GM12878 (cell line): ENCODE results near the gene IRF4. TPM values are rescaled to one million over a fixed set of nuclear protein-coding genes. Genes with fewer than 3 reads are reported as not detected.
A peak's percentile ranks its signal among the peaks of the same experiment; 100 is the strongest.

ENCODE experiments used
- ATAC-seq: fragments of 200-7000 bp; cut with Tn5 transposase; 3 replicates; pipeline ENCODE4 v1.9.1; 2020; ENCODE audit warnings: mild to moderate bottlenecking, moderate library complexity
- BruUV-seq: library from RNA; stranded (reverse); fragments of 400-500 nt; replicated peaks from 2 replicates; lab custom pipeline; 2021; lab: Mats Ljungman, UMichigan
- CTCF ChIA-PET: fragments of 300-600 bp; sonication (Branson Sonifier 250); formaldehyde crosslinking; extraction: SDS; loops from one replicate; lab custom pipeline; 2021; ENCODE audit warnings: inconsistent platforms; lab: Yijun Ruan, JAX
- POLR2A ChIA-PET: fragments of 350-600 bp; formaldehyde crosslinking; extraction: SDS; loops from one replicate; lab custom pipeline; 2021; ENCODE audit warnings: inconsistent platforms; lab: Charles Lee
- RAD21 ChIA-PET: fragments of 300-600 bp; sonication (Branson Sonifier 250); formaldehyde crosslinking; loops from one replicate; lab custom pipeline; 2023; ENCODE audit warnings: antibody characterized with exemption; ENCODE audit not compliant: unreplicated experiment; lab: Charles Lee
- SMC1A ChIA-PET: fragments of 300-600 bp; sonication (Branson Sonifier 250); formaldehyde crosslinking; loops from one replicate; lab custom pipeline; 2023; ENCODE audit not compliant: unreplicated experiment, uncharacterized antibody; lab: Charles Lee
- DNase-seq: peaks from one replicate; pipeline ENCODE4 v3.0.0-alpha.2; 2011; ENCODE audit warnings: low read depth, low spot score
- FAIRE-seq: peaks from 3 replicates; lab custom pipeline; 2011; peaks lifted over from hg19 to GRCh38; lab: Jason Lieb, UNC
- H2AFZ ChIP-seq: 2 replicates; pipeline ENCODE4 v1.6.0; 2011; ENCODE audit warnings: low read depth, low read length, control low read depth; ENCODE audit not compliant: control insufficient read depth
- H3K27ac ChIP-seq: 2 replicates; pipeline ENCODE4 v1.5.1; 2011; ENCODE audit warnings: control low read depth; ENCODE audit not compliant: control insufficient read depth, insufficient read depth
- H3K27me3 ChIP-seq, 2 experiments: replicated peaks in 1 of 2; 2 replicates each; pipeline versions ENCODE4 v1.6.0 to v1.6.1; 2011; ENCODE audit warnings: low read length in 1 of 2; ENCODE audit not compliant: control insufficient read depth in 2 of 2, insufficient read depth in 2 of 2
- H3K36me3 ChIP-seq, 2 experiments: 2 replicates each; pipeline ENCODE4 v1.5.1; 2011; ENCODE audit warnings: low read length in 1 of 2; ENCODE audit not compliant: control insufficient read depth in 2 of 2, insufficient read depth in 2 of 2
- H3K4me1 ChIP-seq: 2 replicates; pipeline ENCODE4 v1.6.1; 2011; ENCODE audit warnings: mild to moderate bottlenecking, low read length, moderate library complexity, mixed read lengths; ENCODE audit not compliant: control insufficient read depth, insufficient read depth
- H3K4me2 ChIP-seq: 2 replicates; pipeline ENCODE4 v1.6.0; 2011; ENCODE audit warnings: control low read depth; ENCODE audit not compliant: control insufficient read depth, insufficient read depth
- H3K4me3 ChIP-seq: fragments of 200-600 bp; sonication (generic); 2 replicates; pipeline ENCODE4 v1.5.1; 2016
- H3K79me2 ChIP-seq: 2 replicates; pipeline ENCODE4 v1.6.0; 2011; ENCODE audit warnings: low read length; ENCODE audit not compliant: control insufficient read depth, insufficient read depth
- H3K9ac ChIP-seq: 2 replicates; pipeline ENCODE4 v1.8.0; 2011; ENCODE audit warnings: low read length, control low read depth, mixed read lengths; ENCODE audit not compliant: control insufficient read depth, insufficient read depth
- H3K9me3 ChIP-seq: replicated peaks from 3 replicates; pipeline ENCODE4 v1.5.1; 2011; ENCODE audit warnings: mild to moderate bottlenecking, low read length; ENCODE audit not compliant: control insufficient read depth, insufficient read depth
- H4K20me1 ChIP-seq: 2 replicates; pipeline ENCODE4 v1.6.0; 2011; ENCODE audit not compliant: control insufficient read depth, insufficient read depth
- ATF2 ChIP-seq: IDR thresholded peaks from 2 replicates; pipeline ENCODE4 v1.6.1; 2012; ENCODE audit warnings: low read length, inconsistent platforms
- IKZF1 ChIP-seq: fragments of 450-650 bp; conservative IDR thresholded peaks from 2 replicates; pipeline ENCODE4 v1.6.1; 2017; ENCODE audit warnings: antibody characterized with exemption, mild to moderate bottlenecking
- IRF4 ChIP-seq: IDR thresholded peaks from 2 replicates; pipeline ENCODE4 v1.6.1; 2011; ENCODE audit warnings: low read depth, low read length
- NFIC ChIP-seq: IDR thresholded peaks from 2 replicates; pipeline ENCODE4 v1.6.1; 2012; ENCODE audit warnings: low read depth, mild to moderate bottlenecking, inconsistent platforms, low read length, moderate library complexity
- RUNX3 ChIP-seq: IDR thresholded peaks from 2 replicates; pipeline ENCODE4 v1.6.1; 2012; ENCODE audit warnings: low read length, inconsistent platforms
- SMC3 ChIP-seq: IDR thresholded peaks from 2 replicates; pipeline ENCODE4 v1.6.1; 2011; ENCODE audit warnings: low read length, improper control_type of control experiment, borderline replicate concordance
- ZNF622 ChIP-seq: fragments of 450-650 bp; IDR thresholded peaks from 2 replicates; pipeline ENCODE4 v1.6.1; 2017; ENCODE audit warnings: mild to moderate bottlenecking, inconsistent platforms
- WGBS: methylation state at CpG from one replicate; pipeline ENCODE4 v1.1.6; 2016; ENCODE audit warnings: low lambda C conversion rate; ENCODE audit not compliant: insufficient replicate concordance, insufficient coverage; ENCODE audit errors: missing lambda C conversion rate; 5-methylcytosine and 5-hydroxymethylcytosine counted together
- in situ Hi-C: fragments of 300-500 bp; cut with MboI; formaldehyde crosslinking; loops from 9 replicates; pipeline ENCODE4 v1.14.3; 2018; ENCODE audit warnings: mixed read lengths
- intact Hi-C: fragments of 100-400 bp; cut with micrococcal nuclease; formaldehyde crosslinking; loops from one replicate; pipeline ENCODE4 v1.14.2; 2022; ENCODE audit not compliant: unreplicated experiment
- polyA plus RNA-seq, 11 experiments: library from polyadenylated mRNA; depleted of rRNA in 4 of 11; unstranded in 6 of 11; stranded (reverse) in 5 of 11; fragments of >200 nt; fragmentation: Nextera tagmentation in 4 of 11; fragmentation: Illumina TruSeq in 1 of 11; extraction: Ambion mirVana in 4 of 11; extraction: Trizol in 1 of 11; gene quantifications; 1 replicate in 1 of 11; 2 replicates in 10 of 11; pipeline versions ENCODE4 v1.2.1 to v1.2.3, GENCODE V29; 2011 to 2016; ENCODE audit warnings: inconsistent platforms in 2 of 11, missing spikeins in 2 of 11, low read depth in 1 of 11
- total RNA-seq, 4 experiments: library from RNA; depleted of rRNA in 3 of 4; stranded (reverse); fragments of >200 nt in 3 of 4; fragmentation: Illumina TruSeq in 1 of 4; extraction: Trizol in 1 of 4; gene quantifications; 2 replicates each; pipeline versions ENCODE4 v1.2.1 to v1.2.3, GENCODE V29; 2013 to 2021
- TF ChIP-seq, protein P1 (sequence below): fragments of 450-650 bp; IDR thresholded peaks from 2 replicates; pipeline ENCODE4 v1.6.1; 2018; ENCODE audit warnings: mild to moderate bottlenecking, low read depth, moderate library complexity; ENCODE audit not compliant: partially characterized antibody
- TF ChIP-seq, protein P2 (sequence below): fragments of 450-650 bp; formaldehyde crosslinking; IDR thresholded peaks from 2 replicates; pipeline ENCODE4 v1.5.0; 2022; ENCODE audit warnings: mild to moderate bottlenecking, missing genetic modification characterization

The IRF4 gene
- total and polyA plus RNA-seq, 10 of the 15 experiments (the other 5 are each of a cell fraction or from before 2014, with no cell fraction given): 50.0 to 495 (median 257) TPM

DNA sequence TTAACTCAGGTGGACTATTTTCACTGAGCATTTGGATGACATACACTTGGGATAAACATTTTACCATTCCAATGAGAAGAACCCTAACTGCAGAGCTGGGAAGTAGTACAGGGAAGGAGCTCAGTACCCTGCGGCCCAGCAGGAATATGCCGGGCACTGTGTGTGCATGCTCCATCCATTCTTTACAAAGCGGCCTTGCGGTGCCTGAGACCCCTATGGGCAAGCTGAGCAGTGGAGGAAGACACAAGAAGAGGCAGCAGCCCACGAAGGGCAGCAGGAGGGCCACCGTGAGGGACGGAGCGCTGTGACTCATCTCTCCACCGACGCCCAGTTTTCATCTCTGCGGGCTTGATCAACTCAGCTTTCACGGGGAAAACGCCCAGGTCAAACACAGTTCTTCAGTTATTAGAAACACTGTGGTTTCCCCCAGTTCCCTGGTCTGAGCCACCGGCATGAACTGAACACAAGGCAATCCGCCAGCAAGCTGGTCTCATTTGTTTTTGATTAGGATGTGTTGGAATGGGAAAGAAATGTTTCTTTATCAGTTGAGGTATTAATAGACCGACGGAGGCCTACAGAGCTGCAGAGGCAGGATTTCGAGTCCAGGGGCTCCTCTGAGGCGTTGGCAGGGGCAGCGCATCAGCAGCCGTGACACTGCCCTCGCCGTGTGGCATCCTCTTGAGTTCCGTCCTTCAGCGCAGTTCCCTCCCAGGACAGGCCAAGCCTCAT is 44.9 kb downstream of the IRF4 start:
- peak; percentile 39; the same call in 1 of the 2 replicates for TF ChIP-seq RUNX3
- TF ChIP-seq ATF2: no peak
- no peak for TF ChIP-seq IKZF1
- TF ChIP-seq IRF4: no peak
- POLR2A ChIA-PET: no interaction called here
- ATAC-seq (no peak), DNase-seq (no peak), FAIRE-seq (no peak)
- no TSS peak for BruUV-seq
- CTCF ChIA-PET: no interaction called here
- no peaks in the 10 kb centered on the region for H3K9me3 ChIP-seq
- WGBS: 57% methylated on average over 25 of the region's 25 CpGs
- SMC1A ChIA-PET: interaction anchor here (0.9 kb wide), 1 partner anchor 38 kb away, joined by 3 read pairs; no protein-coding TSS in a partner anchor
- no peaks in the 10 kb centered on the region for H4K20me1 ChIP-seq
- no peak overlapping the region for H3K9ac ChIP-seq
- no peak overlapping the region for H3K4me2 ChIP-seq
- RAD21 ChIA-PET: no interaction called here
- H3K27me3 ChIP-seq: no peaks in the 10 kb centered on the region
- H3K79me2 ChIP-seq: no peaks in the 10 kb centered on the region
- no peak overlapping the region for H2AFZ ChIP-seq
- intact Hi-C loops: no loop called here
- in situ Hi-C loops: no loop called here
- H3K36me3 ChIP-seq: no peaks in the 10 kb centered on the region
- H3K27ac ChIP-seq: no peak overlapping the region
- no peak overlapping the region for H3K4me3 ChIP-seq
- peaks cover 25% of the 10 kb centered on the region for H3K4me1 ChIP-seq

GRCh38 chr6:437037-437392 is 45.5 kb downstream of the IRF4 start:
- H3K27me3 ChIP-seq: no peaks in the 10 kb centered on the region
- FAIRE-seq (no peak), ATAC-seq (no peak), DNase-seq (no peak)
- no peak overlapping the region for H3K4me3 ChIP-seq
- intact Hi-C loops: no loop called here
- BruUV-seq: no TSS peak
- no peak overlapping the region for H2AFZ ChIP-seq
- in situ Hi-C loops: no loop called here
- no peaks in the 10 kb centered on the region for H3K9me3 ChIP-seq
- no peak overlapping the region for H3K27ac ChIP-seq
- H4K20me1 ChIP-seq: no peaks in the 10 kb centered on the region
- H3K9ac ChIP-seq: no peak overlapping the region
- no peaks in the 10 kb centered on the region for H3K36me3 ChIP-seq
- ChIA-PET RAD21 (no interaction called here), SMC1A (interaction anchor here (0.9 kb wide), 1 partner anchor 39 kb away, joined by 3 read pairs; no protein-coding TSS in a partner anchor), POLR2A (no interaction called here), CTCF (interaction anchor here (0.7 kb wide), 1 partner anchor 960 kb away, joined by 3 read pairs; no protein-coding TSS in a partner anchor)
- no peaks in the 10 kb centered on the region for H3K79me2 ChIP-seq
- H3K4me2 ChIP-seq: no peak overlapping the region
- 86% methylated on average over 6 of the region's 6 CpGs for WGBS
- H3K4me1 ChIP-seq: peaks cover 19% of the 10 kb centered on the region
- TF ChIP-seq, protein P1, sequence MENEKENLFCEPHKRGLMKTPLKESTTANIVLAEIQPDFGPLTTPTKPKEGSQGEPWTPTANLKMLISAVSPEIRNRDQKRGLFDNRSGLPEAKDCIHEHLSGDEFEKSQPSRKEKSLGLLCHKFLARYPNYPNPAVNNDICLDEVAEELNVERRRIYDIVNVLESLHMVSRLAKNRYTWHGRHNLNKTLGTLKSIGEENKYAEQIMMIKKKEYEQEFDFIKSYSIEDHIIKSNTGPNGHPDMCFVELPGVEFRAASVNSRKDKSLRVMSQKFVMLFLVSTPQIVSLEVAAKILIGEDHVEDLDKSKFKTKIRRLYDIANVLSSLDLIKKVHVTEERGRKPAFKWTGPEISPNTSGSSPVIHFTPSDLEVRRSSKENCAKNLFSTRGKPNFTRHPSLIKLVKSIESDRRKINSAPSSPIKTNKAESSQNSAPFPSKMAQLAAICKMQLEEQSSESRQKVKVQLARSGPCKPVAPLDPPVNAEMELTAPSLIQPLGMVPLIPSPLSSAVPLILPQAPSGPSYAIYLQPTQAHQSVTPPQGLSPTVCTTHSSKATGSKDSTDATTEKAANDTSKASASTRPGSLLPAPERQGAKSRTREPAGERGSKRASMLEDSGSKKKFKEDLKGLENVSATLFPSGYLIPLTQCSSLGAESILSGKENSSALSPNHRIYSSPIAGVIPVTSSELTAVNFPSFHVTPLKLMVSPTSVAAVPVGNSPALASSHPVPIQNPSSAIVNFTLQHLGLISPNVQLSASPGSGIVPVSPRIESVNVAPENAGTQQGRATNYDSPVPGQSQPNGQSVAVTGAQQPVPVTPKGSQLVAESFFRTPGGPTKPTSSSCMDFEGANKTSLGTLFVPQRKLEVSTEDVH: no peak
- no peak for TF ChIP-seq ZNF622
- TF ChIP-seq NFIC: no peak
- TF ChIP-seq SMC3: no peak
- TF ChIP-seq, protein P2, sequence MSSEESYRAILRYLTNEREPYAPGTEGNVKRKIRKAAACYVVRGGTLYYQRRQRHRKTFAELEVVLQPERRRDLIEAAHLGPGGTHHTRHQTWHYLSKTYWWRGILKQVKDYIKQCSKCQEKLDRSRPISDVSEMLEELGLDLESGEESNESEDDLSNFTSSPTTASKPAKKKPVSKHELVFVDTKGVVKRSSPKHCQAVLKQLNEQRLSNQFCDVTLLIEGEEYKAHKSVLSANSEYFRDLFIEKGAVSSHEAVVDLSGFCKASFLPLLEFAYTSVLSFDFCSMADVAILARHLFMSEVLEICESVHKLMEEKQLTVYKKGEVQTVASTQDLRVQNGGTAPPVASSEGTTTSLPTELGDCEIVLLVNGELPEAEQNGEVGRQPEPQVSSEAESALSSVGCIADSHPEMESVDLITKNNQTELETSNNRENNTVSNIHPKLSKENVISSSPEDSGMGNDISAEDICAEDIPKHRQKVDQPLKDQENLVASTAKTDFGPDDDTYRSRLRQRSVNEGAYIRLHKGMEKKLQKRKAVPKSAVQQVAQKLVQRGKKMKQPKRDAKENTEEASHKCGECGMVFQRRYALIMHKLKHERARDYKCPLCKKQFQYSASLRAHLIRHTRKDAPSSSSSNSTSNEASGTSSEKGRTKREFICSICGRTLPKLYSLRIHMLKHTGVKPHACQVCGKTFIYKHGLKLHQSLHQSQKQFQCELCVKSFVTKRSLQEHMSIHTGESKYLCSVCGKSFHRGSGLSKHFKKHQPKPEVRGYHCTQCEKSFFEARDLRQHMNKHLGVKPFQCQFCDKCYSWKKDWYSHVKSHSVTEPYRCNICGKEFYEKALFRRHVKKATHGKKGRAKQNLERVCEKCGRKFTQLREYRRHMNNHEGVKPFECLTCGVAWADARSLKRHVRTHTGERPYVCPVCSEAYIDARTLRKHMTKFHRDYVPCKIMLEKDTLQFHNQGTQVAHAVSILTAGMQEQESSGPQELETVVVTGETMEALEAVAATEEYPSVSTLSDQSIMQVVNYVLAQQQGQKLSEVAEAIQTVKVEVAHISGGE (CRISPR knock-in tag): no peak
